GM12878 (cell line): Measurements from ENCODE around the gene SYNDIG1. TPM values are rescaled to one million over a fixed set of nuclear protein-coding genes. Genes with fewer than 3 reads are reported as not detected.

Source experiments
- ATAC-seq: fragments of 200-7000 bp; cut with Tn5 transposase; 3 replicates; pipeline ENCODE4 v1.9.1; 2020; ENCODE audit warnings: mild to moderate bottlenecking, moderate library complexity
- BruUV-seq: library from RNA; stranded (reverse); fragments of 400-500 nt; replicated peaks from 2 replicates; lab custom pipeline; 2021; lab: Mats Ljungman, UMichigan
- CTCF ChIA-PET: fragments of 300-600 bp; sonication (Branson Sonifier 250); formaldehyde crosslinking; extraction: SDS; loops from one replicate; lab custom pipeline; 2021; ENCODE audit warnings: inconsistent platforms; lab: Yijun Ruan, JAX
- POLR2A ChIA-PET: fragments of 350-600 bp; formaldehyde crosslinking; extraction: SDS; loops from one replicate; lab custom pipeline; 2021; ENCODE audit warnings: inconsistent platforms; lab: Charles Lee
- RAD21 ChIA-PET: fragments of 300-600 bp; sonication (Branson Sonifier 250); formaldehyde crosslinking; loops from one replicate; lab custom pipeline; 2023; ENCODE audit warnings: antibody characterized with exemption; ENCODE audit not compliant: unreplicated experiment; lab: Charles Lee
- SMC1A ChIA-PET: fragments of 300-600 bp; sonication (Branson Sonifier 250); formaldehyde crosslinking; loops from one replicate; lab custom pipeline; 2023; ENCODE audit not compliant: unreplicated experiment, uncharacterized antibody; lab: Charles Lee
- DNase-seq: peaks from one replicate; pipeline ENCODE4 v3.0.0-alpha.2; 2011; ENCODE audit warnings: low read depth, low spot score
- FAIRE-seq: peaks from 3 replicates; lab custom pipeline; 2011; peaks lifted over from hg19 to GRCh38; lab: Jason Lieb, UNC
- H2AFZ ChIP-seq: 2 replicates; pipeline ENCODE4 v1.6.0; 2011; ENCODE audit warnings: low read depth, low read length, control low read depth; ENCODE audit not compliant: control insufficient read depth
- H3K27ac ChIP-seq: 2 replicates; pipeline ENCODE4 v1.5.1; 2011; ENCODE audit warnings: control low read depth; ENCODE audit not compliant: control insufficient read depth, insufficient read depth
- H3K27me3 ChIP-seq, 2 experiments: replicated peaks in 1 of 2; 2 replicates each; pipeline versions ENCODE4 v1.6.0 to v1.6.1; 2011; ENCODE audit warnings: low read length in 1 of 2; ENCODE audit not compliant: control insufficient read depth in 2 of 2, insufficient read depth in 2 of 2
- H3K36me3 ChIP-seq, 2 experiments: 2 replicates each; pipeline ENCODE4 v1.5.1; 2011; ENCODE audit warnings: low read length in 1 of 2; ENCODE audit not compliant: control insufficient read depth in 2 of 2, insufficient read depth in 2 of 2
- H3K4me1 ChIP-seq: 2 replicates; pipeline ENCODE4 v1.6.1; 2011; ENCODE audit warnings: mild to moderate bottlenecking, low read length, moderate library complexity, mixed read lengths; ENCODE audit not compliant: control insufficient read depth, insufficient read depth
- H3K4me2 ChIP-seq: 2 replicates; pipeline ENCODE4 v1.6.0; 2011; ENCODE audit warnings: control low read depth; ENCODE audit not compliant: control insufficient read depth, insufficient read depth
- H3K4me3 ChIP-seq: fragments of 200-600 bp; sonication (generic); 2 replicates; pipeline ENCODE4 v1.5.1; 2016
- H3K79me2 ChIP-seq: 2 replicates; pipeline ENCODE4 v1.6.0; 2011; ENCODE audit warnings: low read length; ENCODE audit not compliant: control insufficient read depth, insufficient read depth
- H3K9ac ChIP-seq: 2 replicates; pipeline ENCODE4 v1.8.0; 2011; ENCODE audit warnings: low read length, control low read depth, mixed read lengths; ENCODE audit not compliant: control insufficient read depth, insufficient read depth
- H3K9me3 ChIP-seq: replicated peaks from 3 replicates; pipeline ENCODE4 v1.5.1; 2011; ENCODE audit warnings: mild to moderate bottlenecking, low read length; ENCODE audit not compliant: control insufficient read depth, insufficient read depth
- H4K20me1 ChIP-seq: 2 replicates; pipeline ENCODE4 v1.6.0; 2011; ENCODE audit not compliant: control insufficient read depth, insufficient read depth
- FOXM1 ChIP-seq: IDR thresholded peaks from 2 replicates; pipeline ENCODE4 v1.6.1; 2012; ENCODE audit warnings: low read depth, mild to moderate bottlenecking, inconsistent platforms, low read length, moderate library complexity
- GATAD2B ChIP-seq: fragments of 450-650 bp; conservative IDR thresholded peaks from 2 replicates; pipeline ENCODE4 v1.6.1; 2017; ENCODE audit warnings: low read depth, mild to moderate bottlenecking, moderate library complexity
- MYC ChIP-seq: IDR thresholded peaks from 2 replicates; pipeline ENCODE4 v1.6.1; 2011; ENCODE audit warnings: mild to moderate bottlenecking, low read length, moderate library complexity, inconsistent platforms; ENCODE audit not compliant: insufficient read depth, insufficient replicate concordance, insufficient read length, severe bottlenecking
- WGBS: methylation state at CpG from one replicate; pipeline ENCODE4 v1.1.6; 2016; ENCODE audit warnings: low lambda C conversion rate; ENCODE audit not compliant: insufficient replicate concordance, insufficient coverage; ENCODE audit errors: missing lambda C conversion rate; 5-methylcytosine and 5-hydroxymethylcytosine counted together
- in situ Hi-C: fragments of 300-500 bp; cut with MboI; formaldehyde crosslinking; loops from 9 replicates; pipeline ENCODE4 v1.14.3; 2018; ENCODE audit warnings: mixed read lengths
- intact Hi-C: fragments of 100-400 bp; cut with micrococcal nuclease; formaldehyde crosslinking; loops from one replicate; pipeline ENCODE4 v1.14.2; 2022; ENCODE audit not compliant: unreplicated experiment
- polyA plus RNA-seq, 11 experiments: library from polyadenylated mRNA; depleted of rRNA in 4 of 11; unstranded in 6 of 11; stranded (reverse) in 5 of 11; fragments of >200 nt; fragmentation: Nextera tagmentation in 4 of 11; fragmentation: Illumina TruSeq in 1 of 11; extraction: Ambion mirVana in 4 of 11; extraction: Trizol in 1 of 11; gene quantifications; 1 replicate in 1 of 11; 2 replicates in 10 of 11; pipeline versions ENCODE4 v1.2.1 to v1.2.3, GENCODE V29; 2011 to 2016; ENCODE audit warnings: inconsistent platforms in 2 of 11, missing spikeins in 2 of 11, low read depth in 1 of 11
- total RNA-seq, 4 experiments: library from RNA; depleted of rRNA in 3 of 4; stranded (reverse); fragments of >200 nt in 3 of 4; fragmentation: Illumina TruSeq in 1 of 4; extraction: Trizol in 1 of 4; gene quantifications; 2 replicates each; pipeline versions ENCODE4 v1.2.1 to v1.2.3, GENCODE V29; 2013 to 2021
- TF ChIP-seq, protein P1 (sequence below): IDR thresholded peaks from 2 replicates; pipeline ENCODE4 v1.6.1; 2012; ENCODE audit warnings: low read length, inconsistent platforms
- TF ChIP-seq, protein P2 (sequence below): fragments of 450-650 bp; IDR thresholded peaks from 2 replicates; pipeline ENCODE4 v1.6.1; 2017; ENCODE audit warnings: mild to moderate bottlenecking, moderate library complexity

SYNDIG1 gene
- total and polyA plus RNA-seq, 10 of the 15 experiments (the other 5 are each of a cell fraction or from before 2014, with no cell fraction given) = not detected

DNA sequence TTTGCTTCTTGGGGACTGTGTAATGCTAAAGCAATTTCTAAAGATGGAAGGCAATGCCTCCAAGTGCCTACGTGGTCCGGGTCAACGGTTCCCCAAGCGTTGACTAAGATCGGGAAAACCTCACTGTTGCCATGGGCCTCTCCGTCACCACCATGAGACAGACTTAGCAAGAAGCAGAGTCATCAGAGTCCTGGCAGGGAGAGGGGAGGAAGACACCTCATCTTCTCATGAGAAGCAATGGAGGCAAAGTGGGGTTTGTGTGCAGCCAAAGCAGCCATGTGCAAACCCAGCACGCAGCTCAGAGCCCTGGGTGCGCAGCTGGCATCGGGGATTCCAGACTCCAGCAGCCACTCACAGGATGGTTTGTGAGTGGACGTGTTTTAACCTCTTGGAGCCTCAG is 111.4 kb downstream of the SYNDIG1 start:
- in situ Hi-C loops (no loop called here), intact Hi-C loops (no loop called here)
- no TSS peak for BruUV-seq
- H3K27ac ChIP-seq = no peak overlapping the region
- TF ChIP-seq FOXM1 (no peak), GATAD2B (no peak), MYC (no peak)
- TF ChIP-seq, protein P1, sequence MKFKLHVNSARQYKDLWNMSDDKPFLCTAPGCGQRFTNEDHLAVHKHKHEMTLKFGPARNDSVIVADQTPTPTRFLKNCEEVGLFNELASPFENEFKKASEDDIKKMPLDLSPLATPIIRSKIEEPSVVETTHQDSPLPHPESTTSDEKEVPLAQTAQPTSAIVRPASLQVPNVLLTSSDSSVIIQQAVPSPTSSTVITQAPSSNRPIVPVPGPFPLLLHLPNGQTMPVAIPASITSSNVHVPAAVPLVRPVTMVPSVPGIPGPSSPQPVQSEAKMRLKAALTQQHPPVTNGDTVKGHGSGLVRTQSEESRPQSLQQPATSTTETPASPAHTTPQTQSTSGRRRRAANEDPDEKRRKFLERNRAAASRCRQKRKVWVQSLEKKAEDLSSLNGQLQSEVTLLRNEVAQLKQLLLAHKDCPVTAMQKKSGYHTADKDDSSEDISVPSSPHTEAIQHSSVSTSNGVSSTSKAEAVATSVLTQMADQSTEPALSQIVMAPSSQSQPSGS = no peak
- no peaks in the 10 kb centered on the region for H3K9me3 ChIP-seq
- no peaks in the 10 kb centered on the region; the same call in 1 of the 2 replicates for H4K20me1 ChIP-seq
- no peaks in the 10 kb centered on the region for H3K79me2 ChIP-seq
- CTCF ChIA-PET = no interaction called here
- FAIRE-seq = no peak
- RAD21 ChIA-PET = no interaction called here
- no peak overlapping the region for H3K4me2 ChIP-seq
- 49% methylated on average over 10 of the region's 10 CpGs for WGBS
- no peaks in the 10 kb centered on the region for H3K4me1 ChIP-seq
- POLR2A ChIA-PET = no interaction called here
- no peaks in the 10 kb centered on the region for H3K36me3 ChIP-seq
- H3K4me3 ChIP-seq = no peak overlapping the region
- no peak overlapping the region for H3K9ac ChIP-seq
- no peak overlapping the region for H2AFZ ChIP-seq
- SMC1A ChIA-PET = interaction anchor here (1.1 kb wide), 1 partner anchor 28 kb away, joined by 3 read pairs; no protein-coding TSS in a partner anchor
- H3K27me3 ChIP-seq = no peaks in the 10 kb centered on the region
- ATAC-seq = no peak
- no peak for DNase-seq

DNA sequence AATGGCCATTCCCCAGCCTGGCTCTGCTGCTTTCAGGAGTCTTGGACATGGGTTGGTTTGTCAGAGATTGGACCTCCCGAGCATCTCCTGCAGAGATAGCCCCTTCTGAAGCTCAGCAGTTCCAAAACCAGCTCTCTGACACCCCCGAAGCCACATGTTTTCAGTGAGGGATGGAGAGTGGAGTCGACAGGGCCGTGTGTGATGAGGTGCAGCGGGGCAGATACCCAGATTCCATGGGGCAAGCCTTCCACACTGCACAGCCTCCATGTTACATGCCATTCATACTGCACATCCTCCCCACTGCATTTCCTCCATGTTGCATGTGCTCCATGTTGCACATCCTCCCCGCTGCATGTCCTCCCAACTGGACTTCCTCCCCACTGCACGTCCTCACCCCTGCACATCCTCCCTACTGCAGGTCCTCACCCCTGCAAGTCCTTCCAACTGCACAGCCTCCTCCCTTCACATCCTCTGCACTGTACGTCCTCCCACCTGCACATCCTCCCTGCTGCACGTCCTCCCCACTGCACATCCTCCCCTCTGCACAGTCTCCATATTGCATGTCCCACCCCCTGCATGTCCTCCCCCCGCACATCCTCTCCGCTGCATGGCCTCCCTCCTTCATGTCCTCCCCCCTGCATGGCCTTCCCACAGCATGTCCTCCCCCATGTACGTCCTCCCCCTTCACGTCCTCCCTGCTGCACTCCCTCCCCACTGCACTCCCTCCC is 112.2 kb downstream of the SYNDIG1 start:
- H4K20me1 ChIP-seq = no peaks in the 10 kb centered on the region; the same call in 1 of the 2 replicates
- 19% methylated on average over 9 of the region's 13 CpGs for WGBS
- H3K79me2 ChIP-seq = no peaks in the 10 kb centered on the region
- POLR2A ChIA-PET = no interaction called here
- intact Hi-C loops = no loop called here
- no peaks in the 10 kb centered on the region for H3K4me1 ChIP-seq
- H3K27ac ChIP-seq = no peak overlapping the region
- H3K9me3 ChIP-seq = no peaks in the 10 kb centered on the region
- BruUV-seq = no TSS peak
- H3K4me3 ChIP-seq = no peak overlapping the region
- in situ Hi-C loops = no loop called here
- TF ChIP-seq, protein P2, sequence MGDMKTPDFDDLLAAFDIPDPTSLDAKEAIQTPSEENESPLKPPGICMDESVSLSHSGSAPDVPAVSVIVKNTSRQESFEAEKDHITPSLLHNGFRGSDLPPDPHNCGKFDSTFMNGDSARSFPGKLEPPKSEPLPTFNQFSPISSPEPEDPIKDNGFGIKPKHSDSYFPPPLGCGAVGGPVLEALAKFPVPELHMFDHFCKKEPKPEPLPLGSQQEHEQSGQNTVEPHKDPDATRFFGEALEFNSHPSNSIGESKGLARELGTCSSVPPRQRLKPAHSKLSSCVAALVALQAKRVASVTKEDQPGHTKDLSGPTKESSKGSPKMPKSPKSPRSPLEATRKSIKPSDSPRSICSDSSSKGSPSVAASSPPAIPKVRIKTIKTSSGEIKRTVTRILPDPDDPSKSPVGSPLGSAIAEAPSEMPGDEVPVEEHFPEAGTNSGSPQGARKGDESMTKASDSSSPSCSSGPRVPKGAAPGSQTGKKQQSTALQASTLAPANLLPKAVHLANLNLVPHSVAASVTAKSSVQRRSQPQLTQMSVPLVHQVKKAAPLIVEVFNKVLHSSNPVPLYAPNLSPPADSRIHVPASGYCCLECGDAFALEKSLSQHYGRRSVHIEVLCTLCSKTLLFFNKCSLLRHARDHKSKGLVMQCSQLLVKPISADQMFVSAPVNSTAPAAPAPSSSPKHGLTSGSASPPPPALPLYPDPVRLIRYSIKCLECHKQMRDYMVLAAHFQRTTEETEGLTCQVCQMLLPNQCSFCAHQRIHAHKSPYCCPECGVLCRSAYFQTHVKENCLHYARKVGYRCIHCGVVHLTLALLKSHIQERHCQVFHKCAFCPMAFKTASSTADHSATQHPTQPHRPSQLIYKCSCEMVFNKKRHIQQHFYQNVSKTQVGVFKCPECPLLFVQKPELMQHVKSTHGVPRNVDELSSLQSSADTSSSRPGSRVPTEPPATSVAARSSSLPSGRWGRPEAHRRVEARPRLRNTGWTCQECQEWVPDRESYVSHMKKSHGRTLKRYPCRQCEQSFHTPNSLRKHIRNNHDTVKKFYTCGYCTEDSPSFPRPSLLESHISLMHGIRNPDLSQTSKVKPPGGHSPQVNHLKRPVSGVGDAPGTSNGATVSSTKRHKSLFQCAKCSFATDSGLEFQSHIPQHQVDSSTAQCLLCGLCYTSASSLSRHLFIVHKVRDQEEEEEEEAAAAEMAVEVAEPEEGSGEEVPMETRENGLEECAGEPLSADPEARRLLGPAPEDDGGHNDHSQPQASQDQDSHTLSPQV = no peak
- TF ChIP-seq, all 136 proteins: peak for 0
- no peak overlapping the region for H3K9ac ChIP-seq
- no peak overlapping the region for H3K4me2 ChIP-seq
- no peak overlapping the region for H2AFZ ChIP-seq
- ChIA-PET SMC1A (no interaction called here), RAD21 (no interaction called here), CTCF (no interaction called here)
- no peaks in the 10 kb centered on the region for H3K36me3 ChIP-seq
- DNase-seq (no peak), FAIRE-seq (no peak), ATAC-seq (no peak)
- H3K27me3 ChIP-seq = no peaks in the 10 kb centered on the region; a peak in 1 of 4 replicates
